ELR (cell line): Measurements from ENCODE around the gene BAZ2A.

Source experiments
- DNase-seq: peaks from one replicate; pipeline ENCODE4 v3.0.0-alpha.2; 2015; ENCODE audit warnings: low read depth

BAZ2A gene

GRCh38 chr12:56634837-56635791 is 5.0 kb upstream of the BAZ2A start:
- DNase-seq = peak; percentile 93

- DNase-seq = peak; percentile 48
These were observed 4.2 kb upstream of the BAZ2A start for GRCh38 chr12:56634242-56634836.

GRCh38 chr12:56633468-56634241 is 3.5 kb upstream of the BAZ2A start:
- no peak for DNase-seq

- DNase-seq = no peak
These were observed 2.8 kb upstream of the BAZ2A start for GRCh38 chr12:56632701-56633467.

- peak; percentile 63 for DNase-seq
These were observed 1.9 kb upstream of the BAZ2A start for GRCh38 chr12:56631790-56632700.

- peak; percentile 53 for DNase-seq
These were observed 507 bp downstream of the BAZ2A start for GRCh38 chr12:56629459-56630179.

GRCh38 chr12:56628671-56629458 is 1.3 kb downstream of the BAZ2A start:
- DNase-seq = peak; percentile 74

- no peak for DNase-seq
These were observed 3.4 kb downstream of the BAZ2A start for GRCh38 chr12:56626701-56627100.

GRCh38 chr12:56622535-56622934 is 7.6 kb downstream of the BAZ2A start:
- no peak for DNase-seq

- no peak for DNase-seq
These were observed 13.2 kb downstream of the BAZ2A start for GRCh38 chr12:56616925-56617324.

- DNase-seq = no peak
These were observed 13.9 kb downstream of the BAZ2A start for GRCh38 chr12:56616244-56616643.

- DNase-seq = no peak
These were observed 15.5 kb downstream of the BAZ2A start for GRCh38 chr12:56614627-56615026.

- DNase-seq = no peak
These were observed 25.8 kb downstream of the BAZ2A start for GRCh38 chr12:56604355-56604754.

- no peak for DNase-seq
These were observed 27.9 kb downstream of the BAZ2A start for GRCh38 chr12:56602239-56602638.

- DNase-seq = peak; percentile 43
These were observed 28.6 kb downstream of the BAZ2A start for GRCh38 chr12:56601503-56601902.

GRCh38 chr12:56600753-56601152 is 29.4 kb downstream of the BAZ2A start:
- DNase-seq = no peak

GRCh38 chr12:56599797-56600196 is 30.3 kb downstream of the BAZ2A start:
- DNase-seq = no peak

GRCh38 chr12:56599041-56599440 is 31.1 kb downstream of the BAZ2A start:
- no peak for DNase-seq

- DNase-seq = no peak
These were observed 33.3 kb downstream of the BAZ2A start for GRCh38 chr12:56596815-56597214.
